GM12872 (cell line): ENCODE data around the gene TOR1B.

ENCODE experiments used
- CTCF ChIP-seq: IDR thresholded peaks from 3 replicates; pipeline ENCODE4 v1.5.1; 2011; ENCODE audit warnings: low read depth, mild to moderate bottlenecking, low read length, moderate library complexity; ENCODE audit not compliant: insufficient read depth

Gene TOR1B

GRCh38 chr9:129802833-129803675, at the start of gene TOR1B:
Gene TOR1B (plus strand): TSS chr9:129803184. CDS start chr9:129803213, 29 bp downstream.
- TF ChIP-seq CTCF = no peak

- TF ChIP-seq CTCF = no peak
These were observed 47.8 kb upstream of the TOR1B start for GRCh38 chr9:129755151-129755550.

GRCh38 chr9:129756191-129756590, 46.8 kb upstream of the TOR1B start:
- no peak for TF ChIP-seq CTCF

- no peak for TF ChIP-seq CTCF
These were observed 45.9 kb upstream of the TOR1B start for GRCh38 chr9:129757045-129757444.

- TF ChIP-seq CTCF = no peak
These were observed 43.7 kb upstream of the TOR1B start for GRCh38 chr9:129759319-129759718.

- TF ChIP-seq CTCF = no peak
These were observed 43.0 kb upstream of the TOR1B start for GRCh38 chr9:129759804-129760502.

- no peak for TF ChIP-seq CTCF
These were observed 41.6 kb upstream of the TOR1B start for GRCh38 chr9:129761293-129761900.
